HepG2 (cell line): Measurements from ENCODE around the gene CLDND2. TPM values are rescaled to one million over a fixed set of nuclear protein-coding genes. Genes with fewer than 3 reads are reported as not detected.
A peak's percentile ranks its signal among the peaks of the same experiment; 100 is the strongest.

Source experiments
- BHLHE40 ChIP-seq: IDR thresholded peaks from 2 replicates; pipeline ENCODE4 v1.6.1; 2011; ENCODE audit warnings: low read length, improper control_type of control experiment
- BRD4 ChIP-seq: sonication (generic); formaldehyde crosslinking; IDR thresholded peaks from 2 replicates; pipeline ENCODE4 v1.4.0; 2020; ENCODE audit warnings: missing genetic modification reagents
- BRF2 ChIP-seq: sonication (generic); formaldehyde crosslinking; IDR thresholded peaks from 2 replicates; pipeline ENCODE4 v1.8.1; 2022; ENCODE audit warnings: mild to moderate bottlenecking, missing genetic modification reagents
- HDAC2 ChIP-seq: sonication (generic); formaldehyde crosslinking; IDR thresholded peaks from 2 replicates; pipeline ENCODE4 v1.4.0; 2020; ENCODE audit warnings: missing genetic modification reagents
- HNRNPH1 ChIP-seq: fragments of 200-400 bp; formaldehyde crosslinking; optimal IDR thresholded peaks from 2 replicates; pipeline ENCODE3; 2017; ENCODE audit warnings: mild to moderate bottlenecking, low read depth, low read length
- RFX3 ChIP-seq: IDR thresholded peaks from 2 replicates; pipeline ENCODE4 v1.6.1; 2016; ENCODE audit warnings: missing biosample characterization, missing genetic modification reagents
- SNAPC4 ChIP-seq: sonication (generic); formaldehyde crosslinking; IDR thresholded peaks from 2 replicates; pipeline ENCODE4 v1.4.0; 2020; ENCODE audit warnings: mild to moderate bottlenecking, missing genetic modification reagents
- SRSF4 ChIP-seq: fragments of 200-400 bp; formaldehyde crosslinking; IDR thresholded peaks from one replicate; pipeline ENCODE4 v1.6.1; 2018; ENCODE audit warnings: mild to moderate bottlenecking, low read depth, low read length, moderate library complexity; ENCODE audit not compliant: poor library complexity, severe bottlenecking
- TSC22D2 ChIP-seq: sonication (generic); formaldehyde crosslinking; IDR thresholded peaks from 2 replicates; pipeline ENCODE4 v1.5.1; 2020; ENCODE audit warnings: missing genetic modification reagents, mild to moderate bottlenecking, borderline replicate concordance
- ZFP90 ChIP-seq: sonication (generic); formaldehyde crosslinking; IDR thresholded peaks from 2 replicates; pipeline ENCODE4 v1.8.0; 2022; ENCODE audit warnings: missing genetic modification reagents, mild to moderate bottlenecking, inconsistent platforms, borderline replicate concordance
- ZMAT3 ChIP-seq: sonication (generic); formaldehyde crosslinking; conservative IDR thresholded peaks from 2 replicates; pipeline ENCODE4 v1.7.0; 2021; ENCODE audit warnings: missing genetic modification reagents
- ZNF225 ChIP-seq: sonication (generic); formaldehyde crosslinking; IDR thresholded peaks from 2 replicates; pipeline ENCODE4 v1.4.0; 2020; ENCODE audit warnings: mild to moderate bottlenecking, missing genetic modification reagents
- ZNF232 ChIP-seq: sonication (generic); formaldehyde crosslinking; IDR thresholded peaks from 2 replicates; pipeline ENCODE4 v1.4.0; 2020; ENCODE audit warnings: missing genetic modification reagents, borderline replicate concordance
- ZNF660 ChIP-seq: sonication (generic); formaldehyde crosslinking; IDR thresholded peaks from 2 replicates; pipeline ENCODE4 v1.5.1; 2020; ENCODE audit warnings: mild to moderate bottlenecking, low read depth, missing genetic modification reagents, borderline replicate concordance
- polyA plus RNA-seq, 8 experiments: library from polyadenylated mRNA; depleted of rRNA in 3 of 8; stranded (reverse) in 7 of 8; unstranded in 1 of 8; fragments of >200 nt; fragmentation: Illumina TruSeq in 4 of 8; extraction: Trizol in 4 of 8; gene quantifications; 2 replicates each; pipeline versions ENCODE4 v1.2.1 to v1.2.3, GENCODE V29; 2011 to 2016; ENCODE audit warnings: low read depth in 4 of 8, missing spikeins in 1 of 8, mixed read lengths in 1 of 8; ENCODE audit not compliant: insufficient read depth in 1 of 8
- total RNA-seq, 5 experiments: library from RNA; depleted of rRNA; stranded (reverse); fragments of >200 nt; fragmentation: Illumina TruSeq; extraction: Trizol; gene quantifications; 2 replicates each; pipeline ENCODE4 v1.2.3, GENCODE V29; 2016; ENCODE audit warnings: low read depth in 1 of 5
- TF ChIP-seq, protein P1 (sequence below): sonication (generic); formaldehyde crosslinking; IDR thresholded peaks from 2 replicates; pipeline ENCODE4 v1.4.0; 2020; ENCODE audit warnings: mild to moderate bottlenecking, missing genetic modification reagents, borderline replicate concordance
- TF ChIP-seq, protein P2 (sequence below): IDR thresholded peaks from 2 replicates; pipeline ENCODE4 v1.6.1; 2012; ENCODE audit warnings: low read depth, low read length, improper control_type of control experiment
- TF ChIP-seq, protein P3 (sequence below): IDR thresholded peaks from 2 replicates; pipeline ENCODE4 v1.6.1; 2012; ENCODE audit warnings: inconsistent platforms

The CLDND2 gene
- total and polyA plus RNA-seq, 2 of the 13 experiments (the other 11 are each of a cell fraction or from before 2014, with no cell fraction given), result 0.84 to 1.8 TPM

DNA sequence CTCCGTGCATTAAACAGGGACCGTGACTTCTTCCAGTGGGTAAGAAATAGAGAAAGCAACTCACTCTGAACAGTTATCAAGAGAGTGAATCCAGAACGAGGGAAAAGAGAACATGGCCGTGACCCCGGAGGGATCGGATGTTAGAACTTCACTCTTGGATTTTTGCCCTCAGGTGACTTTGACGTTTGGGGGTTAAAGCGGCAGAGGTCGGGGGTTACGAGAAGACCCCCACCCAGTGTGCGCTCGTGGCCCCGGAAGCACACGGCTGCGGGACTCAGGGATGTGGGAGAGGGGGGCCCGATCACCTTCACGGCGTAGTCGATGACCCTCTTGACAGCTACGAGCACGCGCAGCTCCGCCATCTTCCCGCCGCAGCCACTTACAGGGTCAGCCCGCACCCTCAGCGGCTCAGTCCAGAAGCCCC is 2.8 kb downstream of the CLDND2 start, which contains the start of gene ETFB (continued):
- TF ChIP-seq, protein P1, sequence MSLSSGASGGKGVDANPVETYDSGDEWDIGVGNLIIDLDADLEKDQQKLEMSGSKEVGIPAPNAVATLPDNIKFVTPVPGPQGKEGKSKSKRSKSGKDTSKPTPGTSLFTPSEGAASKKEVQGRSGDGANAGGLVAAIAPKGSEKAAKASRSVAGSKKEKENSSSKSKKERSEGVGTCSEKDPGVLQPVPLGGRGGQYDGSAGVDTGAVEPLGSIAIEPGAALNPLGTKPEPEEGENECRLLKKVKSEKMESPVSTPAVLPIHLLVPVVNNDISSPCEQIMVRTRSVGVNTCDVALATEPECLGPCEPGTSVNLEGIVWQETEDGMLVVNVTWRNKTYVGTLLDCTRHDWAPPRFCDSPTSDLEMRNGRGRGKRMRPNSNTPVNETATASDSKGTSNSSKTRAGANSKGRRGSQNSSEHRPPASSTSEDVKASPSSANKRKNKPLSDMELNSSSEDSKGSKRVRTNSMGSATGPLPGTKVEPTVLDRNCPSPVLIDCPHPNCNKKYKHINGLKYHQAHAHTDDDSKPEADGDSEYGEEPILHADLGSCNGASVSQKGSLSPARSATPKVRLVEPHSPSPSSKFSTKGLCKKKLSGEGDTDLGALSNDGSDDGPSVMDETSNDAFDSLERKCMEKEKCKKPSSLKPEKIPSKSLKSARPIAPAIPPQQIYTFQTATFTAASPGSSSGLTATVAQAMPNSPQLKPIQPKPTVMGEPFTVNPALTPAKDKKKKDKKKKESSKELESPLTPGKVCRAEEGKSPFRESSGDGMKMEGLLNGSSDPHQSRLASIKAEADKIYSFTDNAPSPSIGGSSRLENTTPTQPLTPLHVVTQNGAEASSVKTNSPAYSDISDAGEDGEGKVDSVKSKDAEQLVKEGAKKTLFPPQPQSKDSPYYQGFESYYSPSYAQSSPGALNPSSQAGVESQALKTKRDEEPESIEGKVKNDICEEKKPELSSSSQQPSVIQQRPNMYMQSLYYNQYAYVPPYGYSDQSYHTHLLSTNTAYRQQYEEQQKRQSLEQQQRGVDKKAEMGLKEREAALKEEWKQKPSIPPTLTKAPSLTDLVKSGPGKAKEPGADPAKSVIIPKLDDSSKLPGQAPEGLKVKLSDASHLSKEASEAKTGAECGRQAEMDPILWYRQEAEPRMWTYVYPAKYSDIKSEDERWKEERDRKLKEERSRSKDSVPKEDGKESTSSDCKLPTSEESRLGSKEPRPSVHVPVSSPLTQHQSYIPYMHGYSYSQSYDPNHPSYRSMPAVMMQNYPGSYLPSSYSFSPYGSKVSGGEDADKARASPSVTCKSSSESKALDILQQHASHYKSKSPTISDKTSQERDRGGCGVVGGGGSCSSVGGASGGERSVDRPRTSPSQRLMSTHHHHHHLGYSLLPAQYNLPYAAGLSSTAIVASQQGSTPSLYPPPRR (CRISPR knock-in tag), result no peak
- 0 out of 2 replicates have a peak, but pooled peaks have one; percentile 29 for TF ChIP-seq BRD4 (CRISPR knock-in tag)
- TF ChIP-seq ZFP90 (CRISPR knock-in tag), result peak; percentile 66
- no peak for TF ChIP-seq SNAPC4 (CRISPR knock-in tag)
- no peak for TF ChIP-seq HNRNPH1
- no peak for TF ChIP-seq BRF2 (CRISPR knock-in tag)
- no peak for TF ChIP-seq ZNF232 (CRISPR knock-in tag)
- TF ChIP-seq BHLHE40, result no peak; the same call in 1 of the 2 replicates
- TF ChIP-seq TSC22D2 (CRISPR knock-in tag), result no peak
- no peak for TF ChIP-seq RFX3 (CRISPR knock-in tag)
- TF ChIP-seq HDAC2 (CRISPR knock-in tag), result no peak
- TF ChIP-seq, protein P2, sequence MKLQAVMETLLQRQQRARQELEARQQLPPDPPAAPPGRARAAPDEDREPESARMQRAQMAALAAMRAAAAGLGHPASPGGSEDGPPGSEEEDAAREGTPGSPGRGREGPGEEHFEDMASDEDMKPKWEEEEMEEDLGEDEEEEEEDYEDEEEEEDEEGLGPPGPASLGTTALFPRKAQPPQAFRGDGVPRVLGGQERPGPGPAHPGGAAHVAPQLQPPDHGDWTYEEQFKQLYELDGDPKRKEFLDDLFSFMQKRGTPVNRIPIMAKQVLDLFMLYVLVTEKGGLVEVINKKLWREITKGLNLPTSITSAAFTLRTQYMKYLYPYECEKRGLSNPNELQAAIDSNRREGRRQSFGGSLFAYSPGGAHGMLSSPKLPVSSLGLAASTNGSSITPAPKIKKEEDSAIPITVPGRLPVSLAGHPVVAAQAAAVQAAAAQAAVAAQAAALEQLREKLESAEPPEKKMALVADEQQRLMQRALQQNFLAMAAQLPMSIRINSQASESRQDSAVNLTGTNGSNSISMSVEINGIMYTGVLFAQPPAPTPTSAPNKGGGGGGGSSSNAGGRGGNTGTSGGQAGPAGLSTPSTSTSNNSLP, result no peak
- peak; percentile 66; the same call in 1 of the 2 replicates for TF ChIP-seq ZNF225 (CRISPR knock-in tag)
- TF ChIP-seq SRSF4, result no peak
- TF ChIP-seq, protein P3, sequence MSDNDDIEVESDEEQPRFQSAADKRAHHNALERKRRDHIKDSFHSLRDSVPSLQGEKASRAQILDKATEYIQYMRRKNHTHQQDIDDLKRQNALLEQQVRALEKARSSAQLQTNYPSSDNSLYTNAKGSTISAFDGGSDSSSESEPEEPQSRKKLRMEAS, result peak; percentile 61; the same call in 1 of the 2 replicates
- no peak for TF ChIP-seq ZMAT3 (CRISPR knock-in tag)
- TF ChIP-seq ZNF660 (CRISPR knock-in tag), result no peak
